NCI-H2196 treated with DMSO at 0.1 percent for 48 hours (cell line): ENCODE data around the gene MAGEE2.
"Not testable (repeated sequence)": the region's sequence is repeated elsewhere in the genome, so short reads cannot be mapped to it uniquely, and the experiment has no call there.

Experiments
- DNase-seq: peaks from one replicate; lab custom pipeline; 2025; ENCODE audit not compliant: unreplicated experiment; lab: John Stamatoyannopoulos, UW

MAGEE2 gene, protein sequence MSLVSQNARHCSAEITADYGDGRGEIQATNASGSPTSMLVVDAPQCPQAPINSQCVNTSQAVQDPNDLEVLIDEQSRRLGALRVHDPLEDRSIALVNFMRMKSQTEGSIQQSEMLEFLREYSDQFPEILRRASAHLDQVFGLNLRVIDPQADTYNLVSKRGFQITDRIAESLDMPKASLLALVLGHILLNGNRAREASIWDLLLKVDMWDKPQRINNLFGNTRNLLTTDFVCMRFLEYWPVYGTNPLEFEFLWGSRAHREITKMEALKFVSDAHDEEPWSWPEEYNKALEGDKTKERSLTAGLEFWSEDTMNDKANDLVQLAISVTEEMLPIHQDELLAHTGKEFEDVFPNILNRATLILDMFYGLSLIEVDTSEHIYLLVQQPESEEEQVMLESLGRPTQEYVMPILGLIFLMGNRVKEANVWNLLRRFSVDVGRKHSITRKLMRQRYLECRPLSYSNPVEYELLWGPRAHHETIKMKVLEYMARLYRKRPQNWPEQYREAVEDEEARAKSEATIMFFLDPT

DNA sequence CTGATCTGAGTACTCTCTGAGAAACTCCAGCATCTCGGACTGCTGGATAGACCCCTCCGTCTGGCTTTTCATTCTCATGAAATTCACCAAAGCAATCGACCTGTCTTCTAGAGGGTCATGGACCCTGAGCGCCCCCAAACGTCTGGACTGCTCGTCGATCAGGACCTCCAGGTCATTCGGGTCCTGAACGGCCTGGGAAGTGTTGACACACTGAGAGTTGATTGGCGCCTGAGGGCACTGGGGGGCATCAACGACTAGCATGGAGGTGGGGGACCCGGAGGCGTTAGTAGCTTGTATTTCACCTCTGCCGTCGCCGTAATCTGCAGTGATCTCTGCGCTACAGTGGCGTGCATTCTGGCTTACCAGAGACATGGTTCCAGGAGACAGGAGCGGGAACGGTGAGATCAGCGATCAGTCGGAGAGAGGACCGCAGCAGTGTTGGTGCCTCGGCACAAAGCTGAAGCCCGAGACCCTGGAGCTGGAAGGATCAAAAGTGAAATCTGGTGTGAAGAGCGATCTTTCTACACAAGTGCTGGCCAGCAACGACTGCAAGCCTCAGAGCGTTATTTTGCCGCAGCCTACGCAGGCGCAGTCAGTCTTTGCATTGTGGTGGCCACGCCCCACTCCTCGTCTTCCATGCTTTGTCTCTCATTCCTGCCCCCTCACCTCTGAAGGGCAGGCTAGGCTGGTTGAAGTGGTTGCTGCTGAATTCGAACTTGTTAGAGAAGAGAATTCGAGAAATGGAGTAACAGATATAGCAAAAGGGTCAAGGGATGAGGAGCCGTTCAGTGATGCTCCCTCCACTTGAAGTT lies at the start of gene MAGEE2:
Gene MAGEE2, minus strand, starts transcription at position 575 of the 812 bp plus-strand sequence. Its CDS starts 203 bp downstream, at position 372.
- no peak for DNase-seq

DNA sequence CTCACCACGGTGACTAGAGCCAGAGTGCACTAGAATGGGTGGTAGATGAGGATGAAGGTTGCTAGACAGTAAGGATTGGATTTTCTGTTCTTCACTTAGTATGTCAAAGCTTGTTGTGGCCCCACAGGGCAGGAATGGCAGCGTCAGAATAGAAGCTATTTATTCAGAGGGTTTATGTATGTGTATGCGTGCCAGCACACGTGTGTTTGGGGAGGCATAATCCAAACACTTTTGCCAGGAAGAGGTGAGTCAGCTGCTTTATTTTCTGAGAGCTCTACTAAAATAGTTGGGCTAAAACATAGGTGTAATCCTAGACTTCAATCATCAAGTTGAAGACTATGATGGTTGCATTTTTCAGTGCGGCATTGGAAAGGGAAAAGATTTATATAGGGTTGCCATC lies 1.2 kb upstream of the MAGEE2 start:
- no peak for DNase-seq

DNA sequence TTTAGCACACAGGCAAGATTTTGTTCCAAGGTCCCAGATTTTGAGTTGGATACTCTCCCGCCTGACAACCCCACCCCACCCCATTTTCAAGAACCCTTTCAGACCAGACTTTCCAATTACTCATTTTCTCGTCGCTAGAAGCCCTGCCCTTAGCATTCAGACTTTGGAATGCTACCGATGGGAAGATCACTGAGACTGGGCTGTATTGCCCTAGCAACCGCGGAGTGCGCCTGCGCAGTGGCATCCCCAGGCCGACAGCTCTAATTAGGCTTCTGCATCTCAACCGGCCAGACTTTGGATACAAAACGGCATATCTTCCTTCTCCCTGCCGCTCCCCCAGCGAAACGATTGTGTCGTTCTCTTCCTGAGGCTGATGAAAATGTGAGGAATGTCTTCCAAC lies 3.4 kb downstream of the MAGEE2 start:
- DNase-seq, result no peak

DNA sequence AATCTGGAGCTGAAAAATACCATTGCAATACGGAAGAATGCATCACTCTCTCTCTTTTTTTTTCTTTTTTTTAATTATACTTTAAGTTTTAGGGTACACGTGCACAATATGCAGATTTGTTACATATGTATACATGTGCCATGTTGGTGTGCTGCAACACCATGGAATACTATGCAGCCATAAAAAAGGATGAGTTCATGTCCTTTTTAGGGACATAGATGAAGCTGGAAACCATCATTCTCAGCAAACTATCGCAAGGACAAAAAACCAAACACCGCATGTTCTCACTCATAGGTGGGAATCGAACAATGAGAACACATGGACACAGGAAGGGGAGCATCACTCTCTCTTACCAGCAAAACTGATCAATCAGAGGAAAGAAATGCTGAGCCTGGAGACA lies 17.0 kb downstream of the MAGEE2 start:
- DNase-seq, result not testable (repeated sequence)

DNA sequence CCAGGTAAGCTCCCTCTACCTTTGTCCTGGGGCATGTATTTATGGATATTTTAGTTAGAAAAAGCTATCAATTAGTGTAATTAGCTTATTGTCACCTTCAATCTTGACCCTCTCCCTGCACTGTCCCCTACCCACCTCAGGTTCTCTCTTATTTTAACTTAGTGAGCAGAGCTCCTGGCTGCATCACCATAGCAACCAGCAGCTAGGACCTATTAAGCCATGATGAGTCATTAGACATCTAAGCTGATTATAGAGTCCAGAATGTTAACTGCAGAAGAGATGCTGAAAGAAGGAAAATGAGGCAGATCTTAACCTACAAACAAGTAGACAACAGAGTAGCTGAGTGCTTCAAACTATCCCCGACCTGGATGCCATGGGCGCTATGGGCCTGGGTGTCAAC lies 36.6 kb downstream of the MAGEE2 start:
- DNase-seq, result no peak

DNA sequence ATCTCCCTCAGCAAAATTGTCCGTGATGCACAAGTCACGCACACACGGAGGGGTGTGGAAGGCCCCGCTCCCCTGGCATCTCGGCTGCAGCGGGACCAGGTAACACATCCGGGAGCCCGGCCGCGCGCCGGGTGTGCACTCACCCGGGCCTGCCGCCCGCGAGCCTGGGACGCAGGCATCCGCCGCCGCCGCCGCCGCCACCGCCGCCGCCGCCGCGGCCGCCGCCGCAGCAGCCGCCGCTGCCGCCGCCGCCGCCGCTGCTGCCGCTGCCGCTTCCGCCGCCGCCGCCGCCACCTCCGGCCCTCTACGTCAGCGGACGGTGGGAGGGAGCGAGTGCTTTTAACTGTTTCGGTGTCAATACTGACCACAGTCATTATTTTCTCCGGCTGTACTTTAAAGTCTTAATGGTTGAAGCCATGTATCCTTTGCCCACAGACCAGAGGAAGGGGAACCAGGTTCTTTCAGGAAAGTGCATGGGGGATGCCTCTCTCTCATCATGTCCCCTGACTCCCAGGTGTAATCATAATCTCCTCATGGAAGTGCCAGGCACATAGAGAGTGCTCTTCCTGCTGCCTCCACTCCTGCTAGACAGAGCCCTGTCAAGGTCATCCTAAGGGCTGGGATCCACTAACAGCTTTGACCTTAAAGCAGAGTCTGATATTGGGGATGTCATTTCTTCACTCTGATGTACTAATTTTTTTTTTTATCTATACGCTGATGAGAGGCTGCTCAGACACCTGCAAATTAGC lies 38.0 kb downstream of the MAGEE2 start:
- DNase-seq, result no peak
